HCT116 (cell line): ENCODE data around the gene COL18A1. TPM values are rescaled to one million over a fixed set of nuclear protein-coding genes. Genes with fewer than 3 reads are reported as not detected.

Source experiments
- ATAC-seq: fragments of 200-7000 bp; cut with Tn5 transposase; 2 replicates; pipeline ENCODE4 v1.9.1; 2020; ENCODE audit warnings: mild to moderate bottlenecking, moderate library complexity
- BruUV-seq: library from RNA; stranded (reverse); fragments of 400-500 nt; replicated peaks from 2 replicates; lab custom pipeline; 2021; lab: Mats Ljungman, UMichigan
- CTCF ChIA-PET: fragments of 300-600 bp; sonication (Branson Sonifier 250); formaldehyde crosslinking; loops from one replicate; lab custom pipeline; 2021; ENCODE audit warnings: antibody characterized with exemption; lab: Charles Lee
- POLR2A ChIA-PET: fragments of 300-600, 350-600 bp; sonication (Branson Sonifier 250); formaldehyde crosslinking; loops from one replicate; lab custom pipeline; 2021; ENCODE audit warnings: antibody characterized with exemption; lab: Charles Lee
- RAD21 ChIA-PET, 2 experiments: fragments of 300-600 bp; sonication (Branson Sonifier 250); formaldehyde crosslinking; loops; one replicate each; lab custom pipeline; 2023; ENCODE audit warnings: low total read pairs in 2 of 2; ENCODE audit not compliant: uncharacterized antibody in 2 of 2, unreplicated experiment in 2 of 2, low non-redundant PET in 1 of 2; lab: Charles Lee
- DNase-seq: peaks from one replicate; pipeline ENCODE4 v3.0.0-alpha.2; 2010; ENCODE audit warnings: low read depth, low spot score
- H2AFZ ChIP-seq: fragments of 200-600 bp; shearing (Covaris generic), sonication (generic); 2 replicates; pipeline ENCODE4 v1.6.1; 2017; ENCODE audit warnings: low read depth, mixed run types, mixed read lengths, antibody characterized with exemption, low read length; ENCODE audit not compliant: poor library complexity, severe bottlenecking
- H3K27ac ChIP-seq: 2 replicates; pipeline ENCODE4 v1.5.1; 2012; ENCODE audit warnings: low read depth, low read length
- H3K27me3 ChIP-seq: fragments of 200-600 bp; sonication (generic); 2 replicates; pipeline ENCODE4 v1.6.1; 2016; ENCODE audit warnings: mixed run types, low read length, mixed read lengths; ENCODE audit not compliant: insufficient read depth
- H3K36me3 ChIP-seq, 2 experiments: fragments of 200-500 bp in 1 of 2; fragments of 200-600 bp in 1 of 2; sonication (Bioruptor generic) in 1 of 2; sonication (generic) in 1 of 2; 2 replicates each; pipeline versions ENCODE4 v1.5.1 to v1.6.1; 2014 to 2016; ENCODE audit warnings: low read length in 2 of 2, inconsistent platforms in 1 of 2, mixed read lengths in 1 of 2, mixed run types in 1 of 2; ENCODE audit not compliant: insufficient read depth in 2 of 2, control insufficient read depth in 1 of 2
- H3K4me1 ChIP-seq, 2 experiments: fragments of 200-600 bp in 1 of 2; sonication (generic) in 1 of 2; 2 replicates each; pipeline versions ENCODE4 v1.5.1 to v1.6.1; 2012 to 2017; ENCODE audit warnings: low read length in 2 of 2, inconsistent platforms in 1 of 2, mild to moderate bottlenecking in 1 of 2, mixed read lengths in 1 of 2, mixed run types in 1 of 2, moderate library complexity in 1 of 2; ENCODE audit not compliant: insufficient read depth in 2 of 2, control insufficient read depth in 1 of 2
- H3K4me2 ChIP-seq: fragments of 200-600 bp; sonication (generic); 2 replicates; pipeline ENCODE4 v1.6.1; 2017; ENCODE audit warnings: mixed run types, low read length, mixed read lengths
- H3K4me3 ChIP-seq, 2 experiments: fragments of 200-600 bp in 1 of 2; sonication (generic) in 1 of 2; replicated peaks in 1 of 2; 2 replicates each; pipeline ENCODE4 v1.5.1; 2011 to 2016; ENCODE audit warnings: low read length in 2 of 2, control low read depth in 1 of 2, low read depth in 1 of 2, mild to moderate bottlenecking in 1 of 2, mixed read lengths in 1 of 2, mixed run types in 1 of 2
- H3K79me2 ChIP-seq: fragments of 200-600 bp; sonication (generic); 2 replicates; pipeline ENCODE4 v1.6.1; 2017; ENCODE audit warnings: mild to moderate bottlenecking, mixed run types, low read length, moderate library complexity, mixed read lengths; ENCODE audit not compliant: insufficient read depth
- H3K9ac ChIP-seq: fragments of 200-600 bp; sonication (generic); 2 replicates; pipeline ENCODE4 v1.6.1; 2016; ENCODE audit warnings: low read length, mixed read lengths
- H3K9me2 ChIP-seq: fragments of 200-600 bp; sonication (generic), shearing (Covaris generic); 2 replicates; pipeline ENCODE4 v1.6.1; 2017; ENCODE audit warnings: mixed run types, mild to moderate bottlenecking, moderate library complexity; ENCODE audit not compliant: insufficient read depth
- H3K9me3 ChIP-seq, 2 experiments: fragments of 200-500 bp in 1 of 2; fragments of 200-600 bp in 1 of 2; sonication (Bioruptor generic) in 1 of 2; sonication (generic) in 1 of 2; 2 replicates each; pipeline ENCODE4 v1.6.1; 2014 to 2017; ENCODE audit warnings: low read length in 2 of 2, mixed read lengths in 2 of 2, inconsistent platforms in 1 of 2, low read depth in 1 of 2, mild to moderate bottlenecking in 1 of 2, mixed run types in 1 of 2, moderate library complexity in 1 of 2; ENCODE audit not compliant: control insufficient read depth in 1 of 2, insufficient read depth in 1 of 2
- H4K20me1 ChIP-seq: fragments of 200-600 bp; sonication (generic), shearing (Covaris generic); 2 replicates; pipeline ENCODE4 v1.6.1; 2017; ENCODE audit warnings: mixed run types, mild to moderate bottlenecking, moderate library complexity; ENCODE audit not compliant: insufficient read depth
- CBX3 ChIP-seq: IDR thresholded peaks from 2 replicates; pipeline ENCODE4 v1.6.1; 2012; ENCODE audit warnings: low read depth
- CTCF ChIP-seq, 3 experiments: fragments of 200-600 bp in 1 of 3; sonication (generic) in 1 of 3; IDR thresholded peaks in 2 of 3; conservative IDR thresholded peaks in 1 of 3; 2 replicates each; pipeline ENCODE4 v1.5.1; 2012 to 2017; ENCODE audit warnings: low read depth in 2 of 3, low read length in 2 of 3, antibody characterized with exemption in 1 of 3, borderline replicate concordance in 1 of 3, control low read depth in 1 of 3, mild to moderate bottlenecking in 1 of 3, mixed read lengths in 1 of 3, mixed run types in 1 of 3, moderate library complexity in 1 of 3; ENCODE audit not compliant: insufficient read depth in 1 of 3
- EGR1 ChIP-seq: IDR thresholded peaks from 2 replicates; pipeline ENCODE4 v1.6.1; 2012; ENCODE audit warnings: low read depth
- ELF1 ChIP-seq: IDR thresholded peaks from 2 replicates; pipeline ENCODE4 v1.6.1; 2012; ENCODE audit warnings: low read depth, borderline replicate concordance
- EZH2 ChIP-seq: fragments of 200-600 bp; sonication (generic); IDR thresholded peaks from 2 replicates; pipeline ENCODE4 v1.6.1; 2017; ENCODE audit warnings: antibody characterized with exemption, mixed run types
- FOSL1 ChIP-seq: IDR thresholded peaks from 2 replicates; pipeline ENCODE4 v1.6.1; 2012; ENCODE audit warnings: low read depth
- MAX ChIP-seq: IDR thresholded peaks from 2 replicates; pipeline ENCODE4 v1.6.1; 2012
- POLR2AphosphoS5 ChIP-seq: IDR thresholded peaks from 2 replicates; pipeline ENCODE4 v1.6.1; 2011; ENCODE audit warnings: mild to moderate bottlenecking, low read depth, low read length, moderate library complexity
- SIN3A ChIP-seq: IDR thresholded peaks from 2 replicates; pipeline ENCODE4 v1.6.1; 2012; ENCODE audit warnings: low read depth
- SP1 ChIP-seq: IDR thresholded peaks from 2 replicates; pipeline ENCODE4 v1.6.1; 2012; ENCODE audit warnings: low read depth
- SRF ChIP-seq: IDR thresholded peaks from 2 replicates; pipeline ENCODE4 v1.6.1; 2012; ENCODE audit warnings: low read depth
- ZFX ChIP-seq: fragments of 450-650 bp; IDR thresholded peaks from 2 replicates; pipeline ENCODE4 v1.6.1; 2017
- intact Hi-C: fragments of 100-400 bp; cut with micrococcal nuclease; formaldehyde crosslinking; loops from 2 replicates; pipeline ENCODE4 v1.10.0; 2022
- microRNA-seq: library from miRNA; unstranded; fragments of <30 nt; microRNA quantifications from one replicate; pipeline ENCODE4, GENCODE V29; 2016; ENCODE audit warnings: borderline number of aligned reads
- total RNA-seq: library from RNA; stranded (reverse); gene quantifications from one replicate; pipeline ENCODE4 v1.2.1, GENCODE V29; 2021; ENCODE audit not compliant: unreplicated experiment

COL18A1 gene
- total RNA-seq, 1 experiment from 2014 or later = 59.5 TPM

- no peaks in the 10 kb centered on the region; a peak in 1 of 4 replicates for H3K9me3 ChIP-seq
- no peaks in the 10 kb centered on the region for H4K20me1 ChIP-seq
- no peak for DNase-seq
- H3K36me3 ChIP-seq = no peaks in the 10 kb centered on the region
- ATAC-seq = no peak
- ChIA-PET CTCF (no interaction called here), POLR2A (no interaction called here)
- H3K4me2 ChIP-seq = no peak overlapping the region
- no peak overlapping the region for H3K4me3 ChIP-seq
- no peaks in the 10 kb centered on the region for H3K79me2 ChIP-seq
- peaks cover 29% of the 10 kb centered on the region for H3K27me3 ChIP-seq
- TF ChIP-seq SRF (no peak), EGR1 (no peak), ELF1 (no peak), CBX3 (no peak), EZH2 (no peak), MAX (no peak), SP1 (no peak), SIN3A (no peak), FOSL1 (no peak), POLR2AphosphoS5 (no peak), CTCF (IDR thresholded peaks at IDR 0.05 in 2 of 3, conservative IDR thresholded peaks at IDR 0.05 in 1 of 3; ENCODE audit: borderline replicate concordance in 1 of 3, insufficient read depth in 1 of 3, low read depth in 2 of 3, low read length in 2 of 3) (no peak), ZFX (no peak)
- TF ChIP-seq, all 23 proteins: peak for 0
- BruUV-seq = no TSS peak
- no peaks in the 10 kb centered on the region for H3K4me1 ChIP-seq
- no peaks in the 10 kb centered on the region for H3K9me2 ChIP-seq
- no peak overlapping the region for H3K27ac ChIP-seq
- no peak overlapping the region for H2AFZ ChIP-seq
- intact Hi-C loops = no loop called here
- no peak overlapping the region for H3K9ac ChIP-seq
- RAD21 ChIA-PET = no interaction called here
Observed at GRCh38 chr21:45562965-45563364, 158.0 kb downstream of the COL18A1 start.

Small RNA genes lying within 50 kb of the gene (microRNA-seq; reads per million reads assigned to microRNA genes)
- 6.0 reads per million, percentile 15 among the genes with 10 or more reads in this experiment for gene MIR6815

Other genes starting within 250 kb of the COL18A1 start
- gene POFUT2, start 117.3 kb upstream of the COL18A1 start, total RNA-seq = 20.5 TPM
- gene SLC19A1, start 137.3 kb downstream of the COL18A1 start, total RNA-seq = 50.2 TPM
- 3.1 TPM for gene PCBP3, start 238.6 kb downstream of the COL18A1 start, total RNA-seq